Measurements from ENCODE around the gene AKAP13.

AKAP13 gene

GRCh38 chr15:85399627-85400026 lies 19.2 kb downstream of the AKAP13 start:
- H3K4me2 ChIP-seq (ENCODE audit: low read length): no peak overlapping the region
- H3K27ac ChIP-seq (ENCODE audit: low read length): no peak overlapping the region

DNA sequence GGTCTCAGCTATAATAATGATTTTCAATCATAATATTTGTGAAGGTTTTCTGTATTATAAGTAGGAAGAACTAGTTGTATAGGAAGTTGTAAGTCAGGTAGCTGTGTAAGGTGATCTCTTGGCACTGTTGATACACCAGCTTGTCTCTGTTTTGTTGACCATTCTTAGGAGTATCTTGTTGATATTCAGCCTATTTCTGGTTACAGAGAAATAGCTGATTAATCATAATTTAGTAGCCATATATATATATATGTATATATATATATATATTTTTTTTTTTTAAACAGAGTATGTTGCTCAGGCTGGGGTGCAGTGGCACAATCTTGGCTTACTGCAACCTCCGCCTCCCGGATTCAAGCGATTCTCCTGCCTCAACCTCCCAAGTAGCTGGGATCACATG lies 20.2 kb downstream of the AKAP13 start:
- Histone ChIP-seq H3K9ac (ENCODE audit: low read length) (no peak overlapping the region), H3K4me1 (ENCODE audit: low read length) (peaks cover 50% of the 10 kb centered on the region), H3K9me3 (ENCODE audit: insufficient read depth, low read length) (no peaks in the 10 kb centered on the region), H2AFZ (ENCODE audit: low read depth, low read length) (no peak overlapping the region), H3K79me2 (ENCODE audit: low read length) (peaks cover 82% of the 10 kb centered on the region), H3K27me3 (ENCODE audit: low read depth, low read length) (no peaks in the 10 kb centered on the region), H3K27ac (ENCODE audit: low read length) (no peak overlapping the region), H4K20me1 (ENCODE audit: insufficient read depth, low read length) (peaks cover 55% of the 10 kb centered on the region), H3K4me3 (ENCODE audit: low read length) (peak overlapping the region; percentile 52; the same call in 1 of the 2 replicates), H3K36me3 (replicated peaks; ENCODE audit: low read depth, low read length) (no peaks in the 10 kb centered on the region), H3K4me2 (ENCODE audit: low read length) (peak overlapping the region; percentile 82)
- TF ChIP-seq, protein P1, sequence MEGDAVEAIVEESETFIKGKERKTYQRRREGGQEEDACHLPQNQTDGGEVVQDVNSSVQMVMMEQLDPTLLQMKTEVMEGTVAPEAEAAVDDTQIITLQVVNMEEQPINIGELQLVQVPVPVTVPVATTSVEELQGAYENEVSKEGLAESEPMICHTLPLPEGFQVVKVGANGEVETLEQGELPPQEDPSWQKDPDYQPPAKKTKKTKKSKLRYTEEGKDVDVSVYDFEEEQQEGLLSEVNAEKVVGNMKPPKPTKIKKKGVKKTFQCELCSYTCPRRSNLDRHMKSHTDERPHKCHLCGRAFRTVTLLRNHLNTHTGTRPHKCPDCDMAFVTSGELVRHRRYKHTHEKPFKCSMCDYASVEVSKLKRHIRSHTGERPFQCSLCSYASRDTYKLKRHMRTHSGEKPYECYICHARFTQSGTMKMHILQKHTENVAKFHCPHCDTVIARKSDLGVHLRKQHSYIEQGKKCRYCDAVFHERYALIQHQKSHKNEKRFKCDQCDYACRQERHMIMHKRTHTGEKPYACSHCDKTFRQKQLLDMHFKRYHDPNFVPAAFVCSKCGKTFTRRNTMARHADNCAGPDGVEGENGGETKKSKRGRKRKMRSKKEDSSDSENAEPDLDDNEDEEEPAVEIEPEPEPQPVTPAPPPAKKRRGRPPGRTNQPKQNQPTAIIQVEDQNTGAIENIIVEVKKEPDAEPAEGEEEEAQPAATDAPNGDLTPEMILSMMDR (IDR thresholded peaks at IDR 0.05; ENCODE audit: low read depth, low read length): no peak
- no peak for TF ChIP-seq EZH2phosphoT487 (IDR thresholded peaks at IDR 0.05; ENCODE audit: low read depth)

More at GRCh38 chr15:85399627-85400026, 19.2 kb downstream of the AKAP13 start:
- no peaks in the 10 kb centered on the region for H3K36me3 ChIP-seq (replicated peaks; ENCODE audit: low read depth, low read length)
- H3K9ac ChIP-seq (ENCODE audit: low read length): no peak overlapping the region
- no peak for TF ChIP-seq EZH2phosphoT487 (IDR thresholded peaks at IDR 0.05; ENCODE audit: low read depth)
- no peak overlapping the region for H2AFZ ChIP-seq (ENCODE audit: low read depth, low read length)
- no peak overlapping the region for H3K4me3 ChIP-seq (ENCODE audit: low read length)
- H3K9me3 ChIP-seq (ENCODE audit: insufficient read depth, low read length): no peaks in the 10 kb centered on the region
- peaks cover 43% of the 10 kb centered on the region for H3K4me1 ChIP-seq (ENCODE audit: low read length)
- peaks cover 55% of the 10 kb centered on the region for H4K20me1 ChIP-seq (ENCODE audit: insufficient read depth, low read length)
- no peaks in the 10 kb centered on the region for H3K27me3 ChIP-seq (ENCODE audit: low read depth, low read length)
- peaks cover 82% of the 10 kb centered on the region for H3K79me2 ChIP-seq (ENCODE audit: low read length)

DNA sequence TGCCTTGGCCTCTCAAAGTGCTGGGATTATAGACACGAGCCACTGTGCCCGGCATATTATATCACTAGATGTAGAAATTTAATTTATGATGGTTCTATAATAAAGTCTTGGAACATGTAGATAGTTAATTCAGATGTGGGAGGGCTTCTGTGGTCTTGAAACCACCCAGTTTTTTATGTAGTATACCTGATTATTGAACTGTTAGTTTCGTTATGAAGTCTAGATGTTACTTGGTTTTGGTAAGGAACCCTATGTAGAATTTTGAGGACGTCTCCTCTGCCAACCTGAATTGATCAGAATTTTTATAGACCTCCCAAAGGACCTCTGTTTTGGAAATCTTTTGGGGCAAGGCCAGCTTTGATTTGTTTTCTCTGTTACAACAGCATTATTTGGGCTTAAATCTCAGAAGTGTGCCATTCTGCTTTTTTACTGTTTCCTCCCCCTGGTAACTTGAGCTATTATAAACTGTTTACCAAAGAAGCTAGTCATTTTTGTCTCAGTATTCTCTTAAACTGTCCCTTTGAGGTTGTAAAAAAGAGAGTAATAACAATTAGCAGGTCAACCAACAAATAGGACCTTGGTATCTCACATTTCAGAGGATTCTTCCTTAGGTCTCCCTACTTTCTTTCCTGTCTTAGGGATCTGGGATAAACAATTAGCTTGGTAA lies 20.8 kb downstream of the AKAP13 start:
- Histone ChIP-seq H2AFZ (ENCODE audit: low read depth, low read length) (no peak overlapping the region), H3K4me3 (ENCODE audit: low read length) (peak overlapping the region; percentile 52), H3K4me2 (ENCODE audit: low read length) (peak overlapping the region; percentile 82), H3K27me3 (ENCODE audit: low read depth, low read length) (no peaks in the 10 kb centered on the region), H3K4me1 (ENCODE audit: low read length) (peaks cover 50% of the 10 kb centered on the region), H4K20me1 (ENCODE audit: insufficient read depth, low read length) (peaks cover 58% of the 10 kb centered on the region), H3K79me2 (ENCODE audit: low read length) (peaks cover 82% of the 10 kb centered on the region), H3K9ac (ENCODE audit: low read length) (0 out of 2 replicates have a peak overlapping the region, but pooled peaks have one; percentile 9), H3K36me3 (replicated peaks; ENCODE audit: low read depth, low read length) (no peaks in the 10 kb centered on the region), H3K27ac (ENCODE audit: low read length) (no peak overlapping the region), H3K9me3 (ENCODE audit: insufficient read depth, low read length) (no peaks in the 10 kb centered on the region)
- TF ChIP-seq EZH2phosphoT487 (IDR thresholded peaks at IDR 0.05; ENCODE audit: low read depth): no peak

DNA sequence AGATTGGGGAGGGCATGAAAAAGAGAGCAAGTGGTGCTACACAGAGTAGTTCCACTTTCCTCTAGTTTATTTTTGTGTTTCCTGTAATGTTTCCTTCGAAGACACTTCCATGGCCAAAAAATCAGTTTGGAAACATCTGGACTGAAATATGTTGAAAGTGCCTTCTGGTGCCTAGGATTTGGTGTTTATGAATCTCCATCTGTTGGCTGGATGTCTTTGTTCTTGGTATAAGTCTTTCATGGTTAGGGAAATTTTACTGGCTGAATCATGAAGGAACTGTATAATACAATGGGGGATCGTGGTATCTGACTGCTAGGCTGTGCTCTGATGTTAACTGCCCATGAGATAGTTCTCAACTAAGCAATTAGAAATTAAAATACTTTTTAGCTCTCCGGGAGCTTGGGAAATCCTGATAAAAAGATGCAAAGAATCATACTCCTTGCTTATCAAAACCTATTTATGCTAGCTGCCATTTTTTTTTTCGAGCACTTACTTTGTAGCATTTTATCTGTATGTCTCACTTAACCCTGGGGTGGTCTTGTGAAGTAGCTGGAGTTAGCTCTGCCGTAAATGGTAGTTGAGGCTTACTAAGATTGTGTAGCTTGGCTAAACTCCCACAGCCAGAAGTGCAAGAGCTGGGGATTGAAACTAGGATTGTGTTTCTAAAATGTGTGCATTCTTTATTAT lies 21.9 kb downstream of the AKAP13 start:
- peak overlapping the region; percentile 1; the same call in 1 of the 2 replicates for H3K9ac ChIP-seq (ENCODE audit: low read length)

More for the DNA sequence above, 21.9 kb downstream of the AKAP13 start:
- Histone ChIP-seq H3K4me3 (ENCODE audit: low read length) (peak overlapping the region; percentile 52), H3K4me1 (ENCODE audit: low read length) (peaks cover 50% of the 10 kb centered on the region), H3K27me3 (ENCODE audit: low read depth, low read length) (no peaks in the 10 kb centered on the region), H3K79me2 (ENCODE audit: low read length) (peaks cover 80% of the 10 kb centered on the region), H3K36me3 (replicated peaks; ENCODE audit: low read depth, low read length) (no peaks in the 10 kb centered on the region), H3K27ac (ENCODE audit: low read length) (no peak overlapping the region), H3K4me2 (ENCODE audit: low read length) (peak overlapping the region; percentile 82), H4K20me1 (ENCODE audit: insufficient read depth, low read length) (peaks cover 59% of the 10 kb centered on the region), H3K9me3 (ENCODE audit: insufficient read depth, low read length) (no peaks in the 10 kb centered on the region), H2AFZ (ENCODE audit: low read depth, low read length) (no peak overlapping the region)
- TF ChIP-seq, protein P1 (IDR thresholded peaks at IDR 0.05; ENCODE audit: low read depth, low read length): no peak
- TF ChIP-seq EZH2phosphoT487 (IDR thresholded peaks at IDR 0.05; ENCODE audit: low read depth): no peak

Data from OCI-LY3 (cell line).